ENCODE data around the gene MFGE8. TPM values are rescaled to one million over a fixed set of nuclear protein-coding genes. Genes with fewer than 3 reads are reported as not detected.

Gene MFGE8
- total RNA-seq, 2 experiments from 2014 or later = 22.9 to 38.1 TPM

Other genes with a start within 250 kb of the MFGE8 start
- gene ACAN, start 109.9 kb downstream of the MFGE8 start, total RNA-seq = not detected
- gene HAPLN3, start 17.8 kb downstream of the MFGE8 start, total RNA-seq = 10 to 100 TPM; 37.3 to 49.1 TPM
- gene ABHD2, start 175.1 kb upstream of the MFGE8 start, total RNA-seq = 10 to 100 TPM; 53.3 to 58.1 TPM